Raji (cell line): ENCODE data around the gene ALAD.

ENCODE experiments used
- POLR2A ChIP-seq: IDR thresholded peaks from 2 replicates; pipeline ENCODE4 v1.6.1; 2011; ENCODE audit warnings: low read depth, low read length, control low read depth; ENCODE audit not compliant: insufficient read depth

ALAD gene

GRCh38 chr9:113401027-113401792 lies at the start of gene ALAD:
Gene ALAD (minus strand): TSS chr9:113401284. CDS start chr9:113393559, 7,725 bp downstream.
- peak; percentile 74 for TF ChIP-seq POLR2A

- no peak for TF ChIP-seq POLR2A
These were observed 48.3 kb upstream of the ALAD start for GRCh38 chr9:113449376-113449775.

GRCh38 chr9:113446323-113446740 lies 45.2 kb upstream of the ALAD start:
- no peak for TF ChIP-seq POLR2A

GRCh38 chr9:113444736-113445135 lies 43.7 kb upstream of the ALAD start:
- TF ChIP-seq POLR2A: no peak

- no peak for TF ChIP-seq POLR2A
These were observed 35.8 kb upstream of the ALAD start for GRCh38 chr9:113436728-113437515.

- TF ChIP-seq POLR2A: no peak
These were observed 30.1 kb upstream of the ALAD start for GRCh38 chr9:113431191-113431590.

- TF ChIP-seq POLR2A: no peak
These were observed 27.1 kb upstream of the ALAD start for GRCh38 chr9:113428062-113428615.

- no peak for TF ChIP-seq POLR2A
These were observed 26.5 kb upstream of the ALAD start for GRCh38 chr9:113427629-113428028.

- TF ChIP-seq POLR2A: no peak
These were observed 25.6 kb upstream of the ALAD start for GRCh38 chr9:113426701-113427100.

- no peak for TF ChIP-seq POLR2A
These were observed 24.0 kb upstream of the ALAD start for GRCh38 chr9:113425072-113425471.

GRCh38 chr9:113421726-113422125 lies 20.6 kb upstream of the ALAD start:
- TF ChIP-seq POLR2A: no peak

GRCh38 chr9:113417370-113417769 lies 16.3 kb upstream of the ALAD start:
- no peak for TF ChIP-seq POLR2A

- TF ChIP-seq POLR2A: 0 out of 2 replicates have a peak, but pooled peaks have one; percentile 14
These were observed 15.2 kb upstream of the ALAD start for GRCh38 chr9:113416149-113416721.

GRCh38 chr9:113410207-113410864 lies 9.3 kb upstream of the ALAD start, which contains the start of the genes C9orf43 and POLE3:
Gene C9orf43 (plus strand): TSS chr9:113410747. CDS start chr9:113413494, 2,747 bp downstream.
Gene POLE3 (minus strand): TSS chr9:113410675. CDS start chr9:113410293, 382 bp downstream.
- peak; percentile 85 for TF ChIP-seq POLR2A

- TF ChIP-seq POLR2A: no peak
These were observed 8.8 kb upstream of the ALAD start for GRCh38 chr9:113409883-113410206.
